VCaP (cell line): ENCODE data around the gene CCDC102B.

Source experiments
- H3K27ac ChIP-seq: fragments of 450-650 bp; 2 replicates; pipeline ENCODE4 v1.5.1; 2017
- TF ChIP-seq, protein P1 (sequence below): fragments of 450-650 bp; conservative IDR thresholded peaks from 2 replicates; pipeline ENCODE4 v1.5.1; 2017; ENCODE audit warnings: mild to moderate bottlenecking, moderate library complexity

Gene CCDC102B

DNA sequence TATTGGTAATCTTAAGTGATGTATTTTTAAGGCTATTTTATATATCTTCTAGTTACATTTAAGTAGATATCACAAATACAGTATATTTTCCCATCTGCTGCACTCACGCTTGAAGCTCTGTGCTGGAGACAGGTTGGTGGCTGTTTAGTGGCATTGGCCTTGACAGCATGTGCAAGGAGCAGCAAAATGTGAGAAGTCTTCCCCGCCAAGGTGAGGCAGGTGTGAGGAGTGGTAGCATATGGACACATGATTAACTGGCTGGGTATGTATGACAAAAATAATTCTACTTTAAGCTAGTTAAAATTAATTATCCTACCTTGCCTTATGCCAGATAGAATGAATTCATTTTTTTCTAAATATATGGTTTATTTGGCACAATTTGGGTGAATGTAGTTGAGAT lies 117.2 kb downstream of the CCDC102B start:
- TF ChIP-seq, protein P1, sequence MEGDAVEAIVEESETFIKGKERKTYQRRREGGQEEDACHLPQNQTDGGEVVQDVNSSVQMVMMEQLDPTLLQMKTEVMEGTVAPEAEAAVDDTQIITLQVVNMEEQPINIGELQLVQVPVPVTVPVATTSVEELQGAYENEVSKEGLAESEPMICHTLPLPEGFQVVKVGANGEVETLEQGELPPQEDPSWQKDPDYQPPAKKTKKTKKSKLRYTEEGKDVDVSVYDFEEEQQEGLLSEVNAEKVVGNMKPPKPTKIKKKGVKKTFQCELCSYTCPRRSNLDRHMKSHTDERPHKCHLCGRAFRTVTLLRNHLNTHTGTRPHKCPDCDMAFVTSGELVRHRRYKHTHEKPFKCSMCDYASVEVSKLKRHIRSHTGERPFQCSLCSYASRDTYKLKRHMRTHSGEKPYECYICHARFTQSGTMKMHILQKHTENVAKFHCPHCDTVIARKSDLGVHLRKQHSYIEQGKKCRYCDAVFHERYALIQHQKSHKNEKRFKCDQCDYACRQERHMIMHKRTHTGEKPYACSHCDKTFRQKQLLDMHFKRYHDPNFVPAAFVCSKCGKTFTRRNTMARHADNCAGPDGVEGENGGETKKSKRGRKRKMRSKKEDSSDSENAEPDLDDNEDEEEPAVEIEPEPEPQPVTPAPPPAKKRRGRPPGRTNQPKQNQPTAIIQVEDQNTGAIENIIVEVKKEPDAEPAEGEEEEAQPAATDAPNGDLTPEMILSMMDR = no peak
- H3K27ac ChIP-seq = no peak overlapping the region

DNA sequence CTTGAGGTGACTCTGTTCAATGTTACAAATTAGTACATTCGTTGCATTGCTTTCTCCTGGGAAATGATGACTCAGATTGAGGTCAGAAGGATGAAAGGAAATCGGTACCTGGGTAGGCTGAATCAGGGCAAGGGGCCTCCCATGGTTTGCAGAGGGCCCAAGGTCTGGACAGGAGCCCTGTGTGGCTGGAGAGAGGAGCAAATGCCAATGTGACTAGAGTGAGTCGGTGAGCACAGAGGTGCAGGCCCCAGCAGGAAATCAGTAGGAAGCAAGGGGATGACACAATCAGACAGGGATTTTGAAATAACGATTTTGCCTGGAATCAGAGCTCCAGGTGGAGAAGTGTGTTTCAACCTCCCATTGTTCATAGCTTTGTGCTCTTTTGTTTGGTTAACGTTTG lies 118.9 kb downstream of the CCDC102B start:
- TF ChIP-seq, protein P1 = no peak
- H3K27ac ChIP-seq = no peak overlapping the region

DNA sequence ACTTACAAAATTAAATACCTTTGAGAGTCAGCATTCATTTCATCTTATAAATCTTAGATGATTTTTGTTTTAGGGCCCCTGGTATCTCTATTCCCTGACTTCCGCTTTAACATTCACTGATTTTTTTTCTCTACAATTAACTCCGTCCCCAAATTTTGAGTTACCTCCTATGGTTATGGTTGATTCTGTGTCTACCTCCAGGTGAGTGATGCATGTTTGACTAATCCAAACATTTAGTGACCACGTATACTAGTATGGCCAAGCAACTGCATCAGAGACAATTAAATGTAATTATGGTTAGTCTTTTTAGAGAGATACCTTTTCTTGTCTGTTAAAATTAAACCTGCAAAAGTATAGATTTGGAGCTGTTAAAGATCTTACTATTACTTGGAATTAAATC lies 120.3 kb downstream of the CCDC102B start:
- no peak overlapping the region for H3K27ac ChIP-seq
- TF ChIP-seq, protein P1 = no peak

DNA sequence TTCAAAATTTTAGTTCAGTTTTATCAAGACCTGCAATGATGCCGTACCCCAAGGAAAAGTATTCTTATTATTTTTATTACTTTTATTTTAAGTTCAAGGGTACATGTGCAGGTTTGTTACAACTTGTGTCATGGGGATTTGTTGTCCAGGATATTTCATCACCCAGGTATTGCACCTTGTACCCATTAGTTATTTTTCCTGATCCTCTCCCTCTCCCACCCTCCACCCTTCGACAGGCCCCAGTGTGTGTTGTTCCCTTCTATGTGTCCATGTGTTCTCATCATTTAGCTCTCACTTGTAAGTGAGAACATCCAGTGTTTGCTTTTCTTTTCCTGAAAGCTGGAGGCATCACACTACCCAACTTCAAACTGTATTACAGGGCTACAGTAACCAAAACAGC lies 122.0 kb downstream of the CCDC102B start:
- H3K27ac ChIP-seq = no peak overlapping the region
- TF ChIP-seq, protein P1 = no peak

DNA sequence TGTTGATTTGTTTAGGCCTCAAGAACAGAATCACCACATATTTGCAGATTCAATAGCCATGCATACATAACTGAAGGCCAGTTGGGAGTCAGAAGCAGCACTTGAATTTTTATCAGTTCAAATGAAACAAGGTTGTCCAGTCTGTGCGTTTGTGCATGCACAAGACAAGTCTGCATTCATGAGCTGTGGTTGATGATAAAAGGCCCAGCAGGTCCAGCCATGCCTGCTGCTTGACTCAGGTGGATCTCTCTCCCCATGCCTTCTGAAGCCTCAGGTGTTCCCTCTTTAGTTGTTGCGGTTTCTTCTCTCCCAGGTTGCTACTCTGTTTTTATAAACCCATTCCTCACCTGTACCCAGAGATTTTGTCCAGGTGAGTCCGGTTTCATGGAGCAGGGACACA lies 124.5 kb downstream of the CCDC102B start:
- H3K27ac ChIP-seq = no peak overlapping the region
- TF ChIP-seq, protein P1 = no peak

DNA sequence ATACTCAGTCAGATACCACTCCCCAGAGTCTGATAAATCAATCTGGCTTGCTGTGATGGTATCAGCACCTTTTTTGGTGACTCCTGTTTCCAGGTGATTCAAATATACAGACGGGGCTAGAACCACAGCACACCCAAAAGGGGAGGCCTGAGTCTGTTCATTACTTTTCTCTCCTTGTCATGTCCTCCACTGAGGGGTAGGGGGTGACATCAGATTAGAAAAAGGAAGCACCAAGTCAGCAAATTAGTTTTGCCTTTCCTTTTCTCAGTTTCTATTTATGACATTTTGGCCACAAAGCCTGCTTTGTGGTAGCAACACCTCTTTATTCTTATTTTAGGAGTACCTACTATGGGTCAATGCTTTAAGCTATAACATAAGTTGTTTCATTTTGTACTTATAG lies 127.4 kb downstream of the CCDC102B start:
- no peak overlapping the region for H3K27ac ChIP-seq
- TF ChIP-seq, protein P1 = peak; percentile 44

DNA sequence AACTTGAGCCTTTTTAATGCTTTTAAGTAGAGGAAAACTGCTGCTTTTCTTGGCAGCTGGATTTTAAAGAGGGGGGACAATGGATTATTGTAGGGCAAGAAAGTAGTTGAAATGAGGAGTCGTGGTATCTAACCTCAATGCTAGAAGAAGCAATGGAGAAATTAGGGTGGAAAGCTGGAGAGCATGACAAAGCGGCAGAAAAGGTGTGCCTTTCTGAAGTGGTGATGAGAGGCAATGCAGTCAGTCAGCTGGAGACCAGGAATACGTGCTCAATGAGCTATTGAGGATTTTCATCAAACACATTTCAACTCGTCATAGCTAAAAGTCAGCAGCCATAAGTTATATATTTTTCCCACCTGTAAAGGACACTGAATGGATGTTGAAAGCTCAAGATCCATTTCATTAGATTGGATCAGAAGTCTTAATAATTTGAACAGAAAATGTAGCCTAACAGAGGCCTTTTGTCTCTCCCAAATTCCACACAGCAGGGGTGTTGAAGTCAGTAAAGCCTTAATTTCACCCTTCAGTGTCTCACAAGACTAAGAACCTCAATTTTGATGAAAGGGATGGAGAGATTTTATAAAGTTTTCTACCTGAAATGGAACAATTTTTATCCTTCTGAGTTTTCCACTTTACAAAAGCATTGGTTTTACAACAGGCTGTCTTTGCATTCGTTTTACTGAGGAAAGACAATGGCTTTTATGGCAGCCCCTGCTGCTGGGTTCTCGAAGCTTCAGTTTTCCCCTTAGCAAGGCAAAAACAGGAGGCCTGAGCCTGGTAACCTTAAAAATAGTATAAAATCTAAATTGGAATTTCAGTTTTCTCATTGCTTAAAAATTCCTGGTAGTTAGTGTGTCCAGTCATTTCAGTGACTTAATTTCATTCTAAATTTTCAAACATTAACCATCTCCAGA lies 131.1 kb downstream of the CCDC102B start:
- TF ChIP-seq, protein P1 = no peak
- no peak overlapping the region for H3K27ac ChIP-seq
